WERI-Rb-1 (cell line): ENCODE data around the gene CCDC148.

Experiments used
- DNase-seq: peaks from one replicate; pipeline ENCODE4 v3.0.0-alpha.2; 2020
- H3K27ac ChIP-seq: fragments of 250-450 bp; sonication (Bioruptor Pico); 2 replicates; pipeline ENCODE4 v1.5.1; 2020; ENCODE audit warnings: mild to moderate bottlenecking, moderate library complexity
- H3K27me3 ChIP-seq: fragments of 250-450 bp; sonication (Bioruptor Pico); 2 replicates; pipeline ENCODE4 v1.5.1; 2021; ENCODE audit warnings: mild to moderate bottlenecking, low read depth, moderate library complexity; ENCODE audit not compliant: insufficient read depth, severe bottlenecking
- H3K36me3 ChIP-seq: fragments of 250-450 bp; sonication (Bioruptor Pico); 2 replicates; pipeline ENCODE4 v1.5.1; 2020; ENCODE audit warnings: mild to moderate bottlenecking, moderate library complexity
- H3K4me3 ChIP-seq: 2 replicates; pipeline ENCODE4 v1.5.1; 2011; ENCODE audit warnings: low read depth, mild to moderate bottlenecking, control low read depth, low read length
- H3K9me3 ChIP-seq: fragments of 250-450 bp; sonication (Bioruptor Pico); 2 replicates; pipeline ENCODE4 v1.5.1; 2021; ENCODE audit warnings: mild to moderate bottlenecking, moderate library complexity; ENCODE audit not compliant: severe bottlenecking
- CTCF ChIP-seq: IDR thresholded peaks from 2 replicates; pipeline ENCODE4 v1.5.1; 2011; ENCODE audit warnings: low read depth, mild to moderate bottlenecking, control low read depth, inconsistent platforms, low read length

Gene CCDC148

GRCh38 chr2:158486970-158487325 is 30.4 kb upstream of the CCDC148 start:
- TF ChIP-seq CTCF = no peak
- Histone ChIP-seq H3K9me3 (no peaks in the 10 kb centered on the region), H3K27me3 (no peaks in the 10 kb centered on the region), H3K36me3 (no peaks in the 10 kb centered on the region), H3K27ac (no peak overlapping the region), H3K4me3 (no peak overlapping the region)
- no peak for DNase-seq

- H3K9me3 ChIP-seq = no peaks in the 10 kb centered on the region
- no peak for TF ChIP-seq CTCF
- no peaks in the 10 kb centered on the region for H3K27me3 ChIP-seq
- H3K27ac ChIP-seq = no peak overlapping the region
- H3K36me3 ChIP-seq = no peaks in the 10 kb centered on the region
- DNase-seq = no peak
- H3K4me3 ChIP-seq = no peak overlapping the region
These were observed 29.8 kb upstream of the CCDC148 start for GRCh38 chr2:158486150-158486969.

- no peak for TF ChIP-seq CTCF
These were observed 28.5 kb upstream of the CCDC148 start for GRCh38 chr2:158484892-158485556.

GRCh38 chr2:158482594-158482993 is 26.0 kb upstream of the CCDC148 start:
- no peak overlapping the region for H3K27ac ChIP-seq
- no peaks in the 10 kb centered on the region for H3K9me3 ChIP-seq
- no peaks in the 10 kb centered on the region for H3K36me3 ChIP-seq
- no peak for TF ChIP-seq CTCF
- H3K4me3 ChIP-seq = no peak overlapping the region
- DNase-seq = no peak
- no peaks in the 10 kb centered on the region for H3K27me3 ChIP-seq

More at GRCh38 chr2:158484892-158485556, 28.5 kb upstream of the CCDC148 start:
- H3K36me3 ChIP-seq = no peaks in the 10 kb centered on the region
- H3K4me3 ChIP-seq = no peak overlapping the region
- no peaks in the 10 kb centered on the region for H3K9me3 ChIP-seq
- H3K27me3 ChIP-seq = no peaks in the 10 kb centered on the region
- no peak for DNase-seq
- H3K27ac ChIP-seq = no peak overlapping the region

- no peak for DNase-seq
These were observed 24.6 kb upstream of the CCDC148 start for GRCh38 chr2:158481116-158481515.

More at GRCh38 chr2:158481116-158481515, 24.6 kb upstream of the CCDC148 start:
- Histone ChIP-seq H3K27me3 (no peaks in the 10 kb centered on the region), H3K4me3 (no peak overlapping the region), H3K27ac (no peak overlapping the region), H3K9me3 (no peaks in the 10 kb centered on the region), H3K36me3 (no peaks in the 10 kb centered on the region)
- TF ChIP-seq CTCF = no peak
